Bronchial epithelial cell (primary cell): Measurements from ENCODE around the gene NFKBIZ. TPM values are rescaled to one million over a fixed set of nuclear protein-coding genes. Genes with fewer than 3 reads are reported as not detected.

Experiments
- DNase-seq: peaks from one replicate; pipeline ENCODE4 v3.0.0-alpha.2; 2010; ENCODE audit warnings: low read depth
- FAIRE-seq: peaks from 2 replicates; lab custom pipeline; 2011; peaks lifted over from hg19 to GRCh38; lab: Jason Lieb, UNC
- H3K27me3 ChIP-seq: 2 replicates; pipeline ENCODE4 v1.5.1; 2011; ENCODE audit warnings: low read length; ENCODE audit not compliant: control insufficient read depth, insufficient read depth
- H3K36me3 ChIP-seq: 2 replicates; pipeline ENCODE4 v1.5.1; 2011; ENCODE audit warnings: low read length; ENCODE audit not compliant: control insufficient read depth, insufficient read depth
- H3K4me3 ChIP-seq: 2 replicates; pipeline ENCODE4 v1.5.1; 2011; ENCODE audit warnings: mild to moderate bottlenecking, low read depth, low read length, control low read depth
- CTCF ChIP-seq: IDR thresholded peaks from 2 replicates; pipeline ENCODE4 v1.5.1; 2011; ENCODE audit warnings: mild to moderate bottlenecking, moderate library complexity, low read length, control low read depth, inconsistent platforms; ENCODE audit not compliant: insufficient read depth, severe bottlenecking
- total RNA-seq: library from RNA; depleted of rRNA; stranded (reverse); fragments of >200 nt; gene quantifications from 2 replicates; pipeline ENCODE4 v1.2.1, GENCODE V29; 2014

Gene NFKBIZ
- total RNA-seq, 1 donor from 2014 or later = 40.3 TPM

- FAIRE-seq = peak; percentile 7
Observed at GRCh38 chr3:101852983-101853840, 3.9 kb downstream of the NFKBIZ start.

GRCh38 chr3:101853982-101854381 is 4.7 kb downstream of the NFKBIZ start:
- no peak for DNase-seq
- no peaks in the 10 kb centered on the region for H3K27me3 ChIP-seq
- no peak overlapping the region for H3K4me3 ChIP-seq
- no peak for TF ChIP-seq CTCF
- no peak for FAIRE-seq
- H3K36me3 ChIP-seq = peaks cover 31% of the 10 kb centered on the region

More at GRCh38 chr3:101852983-101853840, 3.9 kb downstream of the NFKBIZ start:
- TF ChIP-seq CTCF = no peak
- DNase-seq = no peak
- Histone ChIP-seq H3K36me3 (peaks cover 28% of the 10 kb centered on the region), H3K4me3 (no peak overlapping the region), H3K27me3 (no peaks in the 10 kb centered on the region)

- TF ChIP-seq CTCF = no peak
- Histone ChIP-seq H3K4me3 (no peak overlapping the region), H3K36me3 (peaks cover 33% of the 10 kb centered on the region), H3K27me3 (no peaks in the 10 kb centered on the region)
- no peak for FAIRE-seq
- no peak for DNase-seq
Observed at GRCh38 chr3:101854608-101855304, 5.4 kb downstream of the NFKBIZ start.

- DNase-seq = no peak
- Histone ChIP-seq H3K27me3 (no peaks in the 10 kb centered on the region), H3K36me3 (peaks cover 29% of the 10 kb centered on the region), H3K4me3 (no peak overlapping the region)
- TF ChIP-seq CTCF = no peak
- FAIRE-seq = no peak
Observed at GRCh38 chr3:101857301-101857741, 8.0 kb downstream of the NFKBIZ start.

GRCh38 chr3:101858464-101859030 is 9.2 kb downstream of the NFKBIZ start:
- H3K4me3 ChIP-seq = no peak overlapping the region
- FAIRE-seq = no peak
- H3K27me3 ChIP-seq = no peaks in the 10 kb centered on the region
- H3K36me3 ChIP-seq = peaks cover 20% of the 10 kb centered on the region
- no peak for TF ChIP-seq CTCF
- no peak for DNase-seq
